ENCODE measurements around the gene FER. TPM values are rescaled to one million over a fixed set of nuclear protein-coding genes. Genes with fewer than 3 reads are reported as not detected.

Gene FER
- total and polyA plus RNA-seq, 10 of the 15 experiments (the other 5 are each of a cell fraction or from before 2014, with no cell fraction given), result 4.4 to 19.1 (median 9.6) TPM

DNA sequence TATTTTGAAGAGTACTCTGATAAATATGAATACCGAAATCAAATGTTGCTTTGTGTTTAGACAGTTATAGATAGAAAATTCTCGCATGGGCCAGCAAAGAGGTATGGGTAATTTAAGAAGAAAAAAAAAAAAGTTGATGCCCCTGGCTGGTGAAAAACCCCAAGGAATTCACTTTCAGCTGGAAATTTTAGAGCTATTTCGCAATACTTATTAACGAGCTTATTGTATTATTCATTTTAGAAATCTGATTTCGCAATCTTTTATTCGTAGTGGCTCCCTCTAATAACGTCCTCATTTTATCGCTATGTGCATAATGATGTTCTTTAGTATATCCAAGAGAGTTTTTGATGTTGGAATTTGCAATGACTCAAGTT, 18.5 kb upstream of the FER start (continued):
- TF ChIP-seq, protein P1, sequence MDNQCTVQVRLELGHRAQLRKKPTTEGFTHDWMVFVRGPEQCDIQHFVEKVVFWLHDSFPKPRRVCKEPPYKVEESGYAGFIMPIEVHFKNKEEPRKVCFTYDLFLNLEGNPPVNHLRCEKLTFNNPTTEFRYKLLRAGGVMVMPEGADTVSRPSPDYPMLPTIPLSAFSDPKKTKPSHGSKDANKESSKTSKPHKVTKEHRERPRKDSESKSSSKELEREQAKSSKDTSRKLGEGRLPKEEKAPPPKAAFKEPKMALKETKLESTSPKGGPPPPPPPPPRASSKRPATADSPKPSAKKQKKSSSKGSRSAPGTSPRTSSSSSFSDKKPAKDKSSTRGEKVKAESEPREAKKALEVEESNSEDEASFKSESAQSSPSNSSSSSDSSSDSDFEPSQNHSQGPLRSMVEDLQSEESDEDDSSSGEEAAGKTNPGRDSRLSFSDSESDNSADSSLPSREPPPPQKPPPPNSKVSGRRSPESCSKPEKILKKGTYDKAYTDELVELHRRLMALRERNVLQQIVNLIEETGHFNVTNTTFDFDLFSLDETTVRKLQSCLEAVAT (IDR thresholded peaks at IDR 0.05), result no peak
- TF ChIP-seq PML (IDR thresholded peaks at IDR 0.05; ENCODE audit: low read length), result no peak

DNA sequence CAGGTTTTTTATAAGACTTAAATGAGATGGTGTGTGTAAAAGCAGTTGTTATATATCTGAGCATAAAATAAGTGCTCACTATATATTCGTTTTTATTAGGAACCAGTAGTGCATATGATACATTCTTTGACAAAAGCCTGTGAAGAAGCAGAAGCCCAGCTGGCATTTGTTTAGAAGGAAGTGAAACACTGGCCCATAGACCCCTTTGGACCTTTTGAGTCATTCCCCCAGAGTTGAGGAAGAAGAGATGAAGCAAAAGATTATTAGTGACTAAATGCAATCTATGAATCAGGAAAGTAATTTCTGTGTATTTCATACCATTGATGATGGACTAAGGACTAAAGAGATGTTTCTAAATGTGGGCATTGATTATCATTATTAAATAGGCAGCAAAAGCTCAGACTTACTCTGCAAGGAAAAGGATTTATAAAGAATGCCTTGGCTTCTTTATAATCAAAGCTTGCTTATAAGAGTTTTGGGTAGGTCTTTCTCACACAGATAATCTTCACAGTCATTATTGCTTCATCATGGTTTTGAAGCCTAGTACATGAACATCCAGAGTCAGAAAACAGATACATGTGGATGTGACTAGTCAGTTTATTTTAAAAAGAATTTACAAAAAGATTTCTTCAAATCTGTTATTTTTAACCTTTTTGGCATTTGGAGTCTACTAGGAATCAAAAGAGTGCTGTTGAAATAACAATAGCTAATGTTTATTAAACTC, 16.9 kb upstream of the FER start:
- Histone ChIP-seq H3K9me3 (replicated peaks; ENCODE audit: control insufficient read depth, insufficient read depth, low read length) (no peaks in the 10 kb centered on the region), H3K79me2 (ENCODE audit: control insufficient read depth, insufficient read depth, low read length) (peaks cover 1% of the 10 kb centered on the region; the same call in 1 of the 2 replicates), H3K36me3 (ENCODE audit: control insufficient read depth in 2 of 2, insufficient read depth in 2 of 2, low read length in 1 of 2) (no peaks in the 10 kb centered on the region), H4K20me1 (ENCODE audit: control insufficient read depth, insufficient read depth) (no peaks in the 10 kb centered on the region), H3K4me1 (ENCODE audit: control insufficient read depth, insufficient read depth, low read length) (peaks cover 28% of the 10 kb centered on the region), H3K4me2 (ENCODE audit: control insufficient read depth, insufficient read depth) (no peak overlapping the region), H2AFZ (ENCODE audit: control insufficient read depth, low read depth, low read length) (no peak overlapping the region), H3K4me3 (no peak overlapping the region), H3K9ac (ENCODE audit: control insufficient read depth, insufficient read depth, low read length) (no peak overlapping the region), H3K27me3 (replicated peaks in 1 of 2; ENCODE audit: control insufficient read depth in 2 of 2, insufficient read depth in 2 of 2, low read length in 1 of 2) (no peaks in the 10 kb centered on the region), H3K27ac (ENCODE audit: control insufficient read depth, insufficient read depth) (no peak overlapping the region)
- RAD21 ChIA-PET (ENCODE audit: unreplicated experiment), result interaction anchor here (1.1 to 4.7 kb wide), 5 partner anchors 12 to 189 kb away, joined by 3 to 32 read pairs (median 3); no protein-coding TSS in a partner anchor
- CTCF ChIA-PET, result interaction anchor here (0.9 to 3.1 kb wide), 7 partner anchors 11 to 89 kb away, joined by 3 to 14 read pairs (median 4); no protein-coding TSS in a partner anchor
- SMC1A ChIA-PET (ENCODE audit: uncharacterized antibody, unreplicated experiment), result interaction anchor here (0.7 to 5.2 kb wide), 13 partner anchors 11 to 183 kb away, joined by 3 to 40 read pairs (median 6); partner anchors contain the start of gene FER
- FAIRE-seq (peak; percentile 35), DNase-seq (ENCODE audit: low read depth, low spot score) (no peak), ATAC-seq (peak; percentile 50)
- 4% methylated on average over 1 of the region's 1 CpG for WGBS (ENCODE audit: insufficient coverage, insufficient replicate concordance, low lambda C conversion rate, missing lambda C conversion rate)
- BruUV-seq (replicated peaks), result no TSS peak
- intact Hi-C loops (cut with micrococcal nuclease; ENCODE audit: unreplicated experiment), result no loop called here
- POLR2A ChIA-PET, result interaction anchor here (0.5 to 4.5 kb wide), 2 partner anchors 18 to 125 kb away, joined by 4 to 42 read pairs; partner anchors contain the start of gene FER
- in situ Hi-C loops (cut with MboI), result no loop called here
- TF ChIP-seq SPI1 (IDR thresholded peaks at IDR 0.05; ENCODE audit: borderline replicate concordance, insufficient read depth, low read depth, low read length) (peak; percentile 95), MEF2A (IDR thresholded peaks at IDR 0.05; ENCODE audit: insufficient read depth, low read depth, low read length) (0 out of 2 replicates have a peak, but pooled peaks have one; percentile 33), ZNF207 (IDR thresholded peaks at IDR 0.05; ENCODE audit: borderline replicate concordance) (no peak), EED (IDR thresholded peaks at IDR 0.05; ENCODE audit: low read depth) (peak; percentile 69), FOXM1 (IDR thresholded peaks at IDR 0.05; ENCODE audit: low read depth, low read length) (peak; percentile 56; the same call in 1 of the 2 replicates), JUNB (IDR thresholded peaks at IDR 0.05) (peak; percentile 92), KAT2A (conservative IDR thresholded peaks at IDR 0.05; ENCODE audit: control insufficient read depth, low read depth, low read length) (no peak), IKZF2 (IDR thresholded peaks at IDR 0.05) (peak in 1 of 2 experiments; percentile 23; a peak in 1 of 4 replicates), TCF3 (IDR thresholded peaks at IDR 0.05; ENCODE audit: borderline replicate concordance, insufficient read depth, low read depth, low read length) (peak; percentile 82; the same call in 1 of the 2 replicates), CREM (IDR thresholded peaks at IDR 0.05; ENCODE audit: low read depth) (peak; percentile 68; the same call in 1 of the 2 replicates), SREBF1 (IDR thresholded peaks at IDR 0.05; ENCODE audit: low read length) (no peak), RBBP5 (conservative IDR thresholded peaks at IDR 0.05) (no peak), CEBPB (IDR thresholded peaks at IDR 0.05; ENCODE audit: borderline replicate concordance in 1 of 2, low read depth in 2 of 2, low read length in 2 of 2) (0 out of 4 replicates have a peak, but pooled peaks of 1 of the 2 experiments have one; percentile 28), DPF2 (IDR thresholded peaks at IDR 0.05) (peak; percentile 79), NR2F1 (conservative IDR thresholded peaks at IDR 0.05) (peak; percentile 82), CBX5 (IDR thresholded peaks at IDR 0.05; ENCODE audit: low read depth) (0 out of 2 replicates have a peak, but pooled peaks have one; percentile 39), NR2C2 (IDR thresholded peaks at IDR 0.05; ENCODE audit: borderline replicate concordance, control insufficient read depth, insufficient read length, low read depth) (no peak), ZZZ3 (IDR thresholded peaks at IDR 0.05; ENCODE audit: control insufficient read depth, insufficient read length, low read depth) (no peak)
- TF ChIP-seq, protein P2, sequence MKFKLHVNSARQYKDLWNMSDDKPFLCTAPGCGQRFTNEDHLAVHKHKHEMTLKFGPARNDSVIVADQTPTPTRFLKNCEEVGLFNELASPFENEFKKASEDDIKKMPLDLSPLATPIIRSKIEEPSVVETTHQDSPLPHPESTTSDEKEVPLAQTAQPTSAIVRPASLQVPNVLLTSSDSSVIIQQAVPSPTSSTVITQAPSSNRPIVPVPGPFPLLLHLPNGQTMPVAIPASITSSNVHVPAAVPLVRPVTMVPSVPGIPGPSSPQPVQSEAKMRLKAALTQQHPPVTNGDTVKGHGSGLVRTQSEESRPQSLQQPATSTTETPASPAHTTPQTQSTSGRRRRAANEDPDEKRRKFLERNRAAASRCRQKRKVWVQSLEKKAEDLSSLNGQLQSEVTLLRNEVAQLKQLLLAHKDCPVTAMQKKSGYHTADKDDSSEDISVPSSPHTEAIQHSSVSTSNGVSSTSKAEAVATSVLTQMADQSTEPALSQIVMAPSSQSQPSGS (IDR thresholded peaks at IDR 0.05; ENCODE audit: low read length), result peak; percentile 63
